Measurements from ENCODE around the gene ZFY. TPM values are rescaled to one million over a fixed set of nuclear protein-coding genes. Genes with fewer than 3 reads are reported as not detected.

ZFY gene
- polyA plus RNA-seq: 1 to 10 TPM in 2 of 3 donors, not detected in 1; 2.0 to 4.3 TPM

DNA sequence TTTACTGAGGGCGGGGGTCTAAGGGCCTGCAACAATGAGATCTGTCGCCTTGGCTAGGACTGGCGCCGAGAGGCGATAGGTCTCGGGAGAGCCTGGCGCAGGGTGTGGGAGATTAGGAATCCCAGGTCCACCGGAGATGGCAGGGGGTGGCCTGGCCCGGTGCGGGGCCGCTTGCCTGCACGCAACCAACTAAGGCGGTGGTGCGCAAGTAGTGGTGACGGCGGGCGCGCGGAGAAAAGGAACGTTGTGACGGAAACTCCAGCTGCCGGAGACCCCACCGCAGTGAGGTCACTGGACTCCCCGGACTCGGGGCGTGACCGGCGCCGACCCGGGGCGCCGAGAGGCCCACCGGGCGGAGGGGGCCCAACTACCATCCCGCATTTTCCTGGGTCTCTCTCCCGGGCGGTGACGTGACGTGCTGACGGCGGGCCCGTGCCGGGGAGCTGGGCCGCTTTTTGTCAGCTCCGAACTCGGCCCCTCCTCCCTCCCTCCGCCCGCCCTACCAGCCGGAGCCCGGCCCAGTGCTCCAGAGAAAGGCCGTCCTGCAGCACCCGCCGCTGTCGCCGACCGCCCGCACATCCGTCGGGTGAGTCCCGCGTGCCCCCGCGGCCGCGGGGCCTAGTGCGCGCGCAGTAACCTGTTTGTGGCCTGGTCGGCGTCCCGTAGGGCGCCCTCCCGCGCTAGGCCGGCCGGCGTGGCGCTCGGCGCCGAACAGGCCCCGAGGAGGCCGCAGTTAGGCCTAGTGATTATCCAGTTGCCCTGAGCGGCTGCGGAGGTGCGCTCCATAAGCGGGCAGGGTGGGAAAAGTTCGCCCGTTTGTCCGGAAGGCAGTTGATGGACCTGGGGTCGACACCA lies at the start of gene ZFY:
Gene ZFY, plus strand, starts transcription at position 521 of the 855 bp plus-strand sequence. CDS start 18,556 bp downstream, outside the sequence.
- 0 to 1% methylated on average over 39 to 88 of the region's 91 CpGs; no CpG with 5 or more reads in 1 of the 3 donors for WGBS, 3 donors

DNA sequence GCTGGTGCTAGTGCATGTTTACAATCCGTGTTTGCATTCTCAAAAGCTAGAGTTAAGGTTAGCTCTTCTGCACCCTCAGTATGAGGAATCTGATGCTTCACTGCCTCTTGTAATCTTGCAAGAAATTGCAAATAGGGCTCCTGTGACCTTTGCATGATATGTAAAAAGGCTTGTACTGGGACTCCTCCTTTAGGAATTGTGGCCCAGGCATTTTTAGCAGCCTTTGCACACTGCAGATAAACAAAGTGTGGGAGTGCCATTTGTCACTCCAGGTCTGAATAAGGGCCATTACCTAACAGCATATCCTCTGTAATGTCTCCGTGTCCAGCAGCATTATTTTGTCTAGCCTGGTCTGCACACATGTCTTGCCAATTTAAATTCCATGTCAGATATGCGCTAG lies 49.3 kb upstream of the ZFY start:
- WGBS, 3 donors: 41 to 48% methylated on average over 3 of the region's 3 CpGs; no CpG with 5 or more reads in 1 of the 3 donors
- H3K27ac ChIP-seq (ENCODE audit: low read depth, low read length): no peak overlapping the region

More for the DNA sequence above, at the start of gene ZFY:
- peak within 1 kb of the TSS; percentile 97 for H3K27ac ChIP-seq (ENCODE audit: low read depth, low read length)

DNA sequence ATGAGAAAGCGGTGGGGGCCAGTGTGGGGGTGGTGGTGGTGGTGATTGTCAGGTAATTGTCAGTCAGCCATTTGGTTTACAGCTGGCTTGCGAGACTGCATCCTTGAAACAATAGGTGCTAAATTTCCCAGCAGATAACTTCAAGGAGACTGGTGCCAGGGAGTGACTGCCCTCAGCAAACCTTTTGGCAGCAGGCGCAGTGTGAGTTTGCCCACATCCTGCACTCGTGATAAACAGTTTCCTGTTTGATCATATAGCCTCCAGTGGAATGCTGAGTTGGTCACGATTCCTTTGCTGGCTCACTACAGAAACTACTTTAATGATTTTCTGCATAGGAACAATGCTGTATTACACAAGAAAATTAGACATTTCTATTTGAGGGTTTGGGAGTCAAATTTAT lies 47.8 kb upstream of the ZFY start:
- no peak overlapping the region for H3K27ac ChIP-seq (ENCODE audit: low read depth, low read length)
- 30 to 44% methylated on average over 5 of the region's 5 CpGs; no CpG with 5 or more reads in 1 of the 3 donors for WGBS, 3 donors

DNA sequence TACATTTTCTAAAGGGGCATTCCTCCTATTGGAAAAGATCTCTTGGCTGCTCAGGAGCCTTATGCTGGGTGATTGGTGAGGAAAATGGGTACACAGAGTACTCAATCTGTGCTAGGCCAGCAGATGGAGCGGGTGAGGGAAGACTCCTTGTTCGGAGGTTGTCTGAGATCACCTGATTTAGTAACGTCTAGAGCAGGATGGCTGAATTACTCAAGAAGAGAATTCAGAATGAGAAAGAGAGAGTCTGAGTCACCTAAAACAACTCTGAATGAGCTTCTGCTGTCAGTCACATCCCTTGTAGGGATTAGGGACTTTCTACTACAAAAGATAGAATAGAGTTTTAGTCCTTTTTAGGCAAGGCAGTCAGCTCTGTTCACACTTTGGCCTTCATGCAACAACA lies 47.2 kb upstream of the ZFY start:
- H3K27ac ChIP-seq (ENCODE audit: low read depth, low read length): no peak overlapping the region
- 76 to 90% methylated on average over 3 of the region's 3 CpGs; no CpG with 5 or more reads in 1 of the 3 donors for WGBS, 3 donors

DNA sequence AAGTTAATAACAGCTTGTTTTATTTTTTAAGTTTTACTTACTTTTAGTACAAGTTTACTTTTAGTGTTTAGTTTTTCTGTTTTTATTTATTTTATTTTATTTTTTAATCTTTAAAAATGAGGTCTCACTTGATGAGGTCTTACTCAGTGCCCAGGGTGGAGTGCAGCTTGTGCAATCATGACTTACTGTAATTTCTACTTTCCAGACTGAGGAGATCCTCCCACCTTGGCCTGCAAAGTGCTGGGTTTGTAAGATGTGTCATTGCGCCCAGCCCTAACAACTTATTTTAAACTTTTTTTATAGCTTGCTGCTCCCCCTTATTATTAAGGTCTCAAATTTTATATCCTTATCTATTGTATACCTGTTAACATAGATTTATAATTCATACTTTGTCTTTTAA lies 41.7 kb upstream of the ZFY start:
- 89 to 100% methylated on average over 1 of the region's 1 CpG; no CpG with 5 or more reads in 1 of the 3 donors for WGBS, 3 donors
- no peak overlapping the region for H3K27ac ChIP-seq (ENCODE audit: low read depth, low read length)

DNA sequence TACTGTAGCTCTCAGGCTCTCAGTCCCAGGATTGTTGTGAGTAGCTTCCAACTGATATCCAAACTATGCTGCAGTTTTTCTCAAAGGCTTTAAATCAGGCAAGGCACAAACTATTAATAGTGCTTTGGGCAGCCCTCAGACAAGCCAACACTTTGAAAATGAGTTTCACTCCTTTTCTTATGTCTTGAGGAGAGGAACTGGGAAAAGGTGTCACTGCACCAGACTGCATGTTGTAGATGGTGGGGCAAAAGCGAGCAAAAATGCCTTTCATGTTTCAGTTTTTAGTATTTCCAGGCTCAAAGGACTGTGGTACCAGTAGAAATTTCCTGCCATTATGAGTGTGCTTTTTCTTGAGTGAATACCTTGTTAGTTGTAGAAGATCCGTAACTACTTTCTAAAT lies 39.1 kb upstream of the ZFY start:
- 92 to 93% methylated on average over 2 of the region's 2 CpGs; no CpG with 5 or more reads in 1 of the 3 donors for WGBS, 3 donors
- no peak overlapping the region for H3K27ac ChIP-seq (ENCODE audit: low read depth, low read length)

DNA sequence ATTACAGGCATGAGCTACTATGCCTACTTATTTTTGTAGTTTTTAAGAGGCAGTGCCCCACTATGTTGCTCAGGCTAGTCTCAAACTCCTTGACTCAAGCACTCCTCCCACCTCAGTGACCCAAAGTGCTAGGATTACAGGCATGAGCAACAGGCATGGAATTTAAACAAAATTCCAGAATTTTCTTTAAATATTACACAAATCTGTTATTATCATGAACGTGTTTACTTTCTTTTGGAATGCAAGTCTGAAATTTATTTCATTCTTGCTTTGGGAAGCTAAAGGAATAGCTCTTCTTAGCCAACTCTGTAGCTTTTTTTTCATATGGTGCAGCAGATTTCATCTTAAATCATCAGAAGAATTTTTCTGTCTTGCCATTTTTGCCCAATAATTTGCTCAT lies 27.8 kb upstream of the ZFY start:
- no peak overlapping the region for H3K27ac ChIP-seq (ENCODE audit: low read depth, low read length)
- WGBS, 3 donors: 41 to 49% methylated on average over 1 of the region's 1 CpG; no CpG with 5 or more reads in 1 of the 3 donors

DNA sequence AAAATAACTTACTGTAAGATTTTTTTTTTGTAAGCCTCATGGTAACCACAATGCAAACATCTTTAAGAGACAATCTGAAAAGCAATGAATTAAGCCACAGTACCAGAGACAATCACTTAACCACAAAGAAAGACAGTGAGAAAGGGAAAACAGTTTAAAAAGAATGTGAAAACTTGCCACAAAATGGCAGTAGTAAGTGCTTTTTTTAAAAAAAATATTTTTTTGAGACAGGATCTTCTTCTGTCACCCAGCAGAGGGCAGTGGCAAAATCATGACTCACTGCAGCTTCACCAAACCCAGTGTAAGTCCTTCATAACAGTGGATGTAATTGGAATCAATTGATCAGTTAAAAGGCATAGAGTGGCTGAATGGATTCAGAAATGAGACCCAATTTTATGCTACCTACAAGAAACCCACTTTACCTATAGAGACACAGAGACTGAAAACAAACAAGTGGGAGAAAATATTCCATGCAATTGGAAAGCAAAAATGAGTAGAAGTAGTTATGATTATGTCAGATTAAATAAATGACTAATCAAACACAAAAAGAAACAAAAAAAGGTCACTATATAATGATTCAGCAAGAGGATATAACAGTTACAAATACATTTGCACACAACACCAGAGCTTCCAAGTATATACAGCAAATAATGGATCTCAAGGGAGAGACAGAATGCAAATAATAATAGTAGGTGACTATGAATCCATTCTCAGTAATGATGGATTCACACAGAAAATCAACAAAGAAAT lies 21.9 kb upstream of the ZFY start:
- no peak overlapping the region for H3K27ac ChIP-seq (ENCODE audit: low read depth, low read length)

DNA sequence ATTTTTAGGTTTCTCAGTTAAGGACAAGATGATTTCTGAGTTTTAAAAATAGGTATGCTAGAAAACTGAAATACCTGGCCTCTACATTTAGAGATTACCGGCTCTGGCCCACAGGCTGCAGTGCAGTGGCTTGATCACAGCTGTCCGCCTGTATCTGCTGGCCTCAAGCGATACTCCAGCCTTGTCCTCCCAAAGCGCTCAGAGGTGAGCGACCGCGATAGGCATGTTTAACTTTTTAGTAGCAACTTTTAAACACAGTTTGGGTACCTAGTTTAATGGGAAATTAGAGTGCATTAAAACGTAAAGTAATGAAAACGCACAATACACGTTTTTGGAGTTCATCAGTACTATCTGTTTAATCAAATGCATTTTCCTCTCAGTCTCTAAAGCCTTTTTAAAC lies 1.1 kb upstream of the ZFY start:
- WGBS, 3 donors: 13 to 28% methylated on average over 10 of the region's 10 CpGs; no CpG with 5 or more reads in 1 of the 3 donors
- H3K27ac ChIP-seq (ENCODE audit: low read depth, low read length): no peak overlapping the region

DNA sequence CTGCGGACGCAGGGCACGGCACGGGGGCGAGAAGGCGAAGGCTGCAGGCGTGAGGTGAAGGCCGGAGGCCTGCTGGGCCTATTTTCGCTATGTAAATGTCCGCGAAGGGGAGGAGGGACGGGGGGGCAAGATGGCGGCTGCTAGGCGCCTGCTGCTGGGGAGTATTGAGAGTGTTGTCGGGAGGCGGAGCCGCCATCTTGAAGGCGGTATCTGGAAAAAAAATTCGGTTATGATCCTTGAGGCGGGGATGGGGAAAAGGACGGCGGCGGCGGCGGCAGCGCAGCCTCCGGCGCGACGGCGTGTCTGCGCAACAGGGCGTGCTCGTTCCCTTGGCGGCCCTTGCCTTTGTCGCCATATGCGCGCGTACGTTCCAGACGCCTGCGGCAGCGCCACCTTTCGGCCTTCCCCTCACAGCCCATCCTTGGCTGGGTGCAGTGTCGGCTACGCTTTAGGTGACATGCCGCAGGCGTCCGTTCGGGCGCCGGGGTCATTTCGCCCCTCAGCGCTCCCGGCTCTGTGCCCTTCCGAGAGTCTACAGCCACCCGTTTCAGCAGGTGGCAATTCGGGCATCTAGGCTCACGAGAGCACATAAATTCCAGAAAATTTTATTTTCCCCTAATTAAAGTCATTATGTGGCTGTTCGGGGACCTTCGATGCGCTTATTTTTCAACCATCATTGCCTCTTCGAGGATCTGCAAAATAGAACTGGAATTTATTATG lies 695 bp downstream of the ZFY start:
- peak overlapping the region; percentile 97 for H3K27ac ChIP-seq (ENCODE audit: low read depth, low read length)

DNA sequence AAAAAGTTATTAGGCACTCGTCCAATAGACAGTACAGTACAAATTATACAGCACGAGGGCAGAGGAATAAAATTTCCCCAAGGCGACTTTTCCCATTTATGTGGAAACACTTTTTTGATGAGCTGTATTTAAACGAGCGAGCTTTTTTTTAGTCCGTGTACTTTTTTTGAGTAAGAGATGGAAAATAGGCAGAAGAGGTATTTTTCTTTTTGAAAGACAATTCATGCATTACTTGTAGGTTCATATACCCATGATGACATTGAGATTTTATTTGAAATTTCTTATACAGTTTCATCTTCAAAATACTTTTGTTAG lies 1.2 kb downstream of the ZFY start:
- WGBS, 3 donors: 0 to 1% methylated on average over 6 of the region's 6 CpGs; no CpG with 5 or more reads in 1 of the 3 donors

More for the DNA sequence above, 695 bp downstream of the ZFY start:
- WGBS, 3 donors: 0 to 1% methylated on average over 54 to 60 of the region's 63 CpGs; no CpG with 5 or more reads in 1 of the 3 donors

DNA sequence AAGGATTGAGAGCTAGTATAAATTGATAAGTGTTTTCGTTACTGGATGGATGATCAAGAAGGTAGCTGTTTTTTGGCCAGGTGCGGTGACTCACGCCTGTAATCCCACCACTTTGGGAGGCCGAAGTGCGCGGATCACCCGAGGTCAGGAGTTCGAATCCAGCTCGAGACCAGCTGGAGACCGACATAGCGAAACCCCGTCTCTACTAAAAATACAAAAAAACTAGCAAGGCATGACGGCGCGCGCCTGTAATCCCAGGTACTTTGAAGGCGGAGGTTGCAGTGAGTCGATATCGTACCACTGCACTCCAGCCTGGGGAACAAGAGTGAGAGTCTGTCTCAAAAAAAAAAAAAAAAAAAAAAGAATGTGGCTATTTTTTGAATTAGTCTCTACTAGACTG lies 2.0 kb downstream of the ZFY start:
- H3K27ac ChIP-seq (ENCODE audit: low read depth, low read length): no peak overlapping the region
- WGBS, 3 donors: 66 to 84% methylated on average over 19 of the region's 19 CpGs; no CpG with 5 or more reads in 1 of the 3 donors

More for the DNA sequence above, 1.2 kb downstream of the ZFY start:
- H3K27ac ChIP-seq (ENCODE audit: low read depth, low read length): no peak overlapping the region

DNA sequence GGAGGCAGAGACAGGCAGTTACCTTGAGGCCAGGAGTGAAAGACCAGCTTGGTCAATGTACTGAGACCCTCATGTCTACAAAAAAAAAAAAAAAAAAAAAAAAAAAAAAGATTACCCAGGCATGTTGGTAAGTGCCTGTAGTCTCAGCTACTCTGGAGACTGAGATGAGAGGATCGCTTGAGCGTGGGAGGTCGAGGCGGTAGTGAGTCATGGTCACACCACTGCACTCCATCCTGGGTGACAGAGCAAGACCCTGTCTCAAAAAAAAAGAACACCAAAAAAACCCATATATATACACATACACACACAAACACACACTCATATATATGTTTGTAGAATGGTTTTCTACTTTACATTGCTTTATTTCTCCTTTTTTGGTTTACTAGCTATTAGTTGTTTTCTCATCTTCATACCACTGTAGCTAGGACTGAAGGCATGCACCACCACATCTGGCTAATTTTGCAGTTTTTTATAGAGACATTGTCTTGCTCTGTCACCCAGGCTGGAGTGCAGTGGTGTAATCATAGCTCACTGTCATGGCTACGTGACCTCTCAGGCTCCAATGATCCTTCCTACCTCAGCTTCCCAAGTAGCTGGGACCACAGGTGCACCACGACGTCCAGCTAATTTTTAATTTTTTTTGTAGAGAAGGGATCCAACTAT lies 14.5 kb downstream of the ZFY start:
- WGBS, 3 donors: 92 to 96% methylated on average over 7 of the region's 7 CpGs; no CpG with 5 or more reads in 1 of the 3 donors
- H3K27ac ChIP-seq (ENCODE audit: low read depth, low read length): no peak overlapping the region

DNA sequence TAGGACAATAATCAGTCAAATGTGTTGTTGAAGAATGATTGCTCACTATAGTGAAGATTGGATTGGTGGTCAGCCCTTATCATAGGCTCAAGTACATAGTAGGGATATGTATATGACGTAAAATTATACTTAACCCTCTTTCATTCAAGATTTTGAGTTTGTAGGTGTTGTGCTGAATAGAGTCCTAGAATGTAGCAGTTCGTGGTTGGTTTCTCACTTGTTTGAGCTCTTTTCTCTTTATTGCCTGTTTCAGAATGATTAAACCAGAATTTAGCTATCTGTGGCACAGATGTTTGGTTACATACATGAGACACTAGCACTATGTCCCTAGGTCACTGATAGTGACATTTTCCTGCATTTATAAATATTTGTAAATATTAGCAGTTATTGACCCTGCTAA lies 15.5 kb downstream of the ZFY start:
- no peak overlapping the region for H3K27ac ChIP-seq (ENCODE audit: low read depth, low read length)
- 88 to 97% methylated on average over 2 of the region's 2 CpGs; no CpG with 5 or more reads in 1 of the 3 donors for WGBS, 3 donors

DNA sequence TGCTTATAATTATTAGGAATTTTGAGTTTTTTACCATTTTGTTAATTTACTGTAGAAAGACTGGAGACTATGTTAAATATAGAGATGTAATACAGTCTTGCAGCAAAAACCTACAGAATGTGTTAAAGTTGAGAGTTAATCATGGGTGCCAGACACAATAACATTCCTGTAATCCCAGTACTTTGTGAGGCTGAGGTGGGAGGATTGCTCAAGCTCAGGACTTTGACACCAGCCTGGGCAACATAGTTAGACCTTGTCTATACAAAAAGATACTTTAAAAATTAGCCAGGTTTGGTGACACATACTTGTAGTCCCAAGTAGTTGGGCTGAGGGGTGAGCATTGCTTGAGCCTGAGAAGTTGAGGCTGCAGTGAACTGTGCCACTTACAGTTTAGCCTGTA lies 17.7 kb downstream of the ZFY start:
- H3K27ac ChIP-seq (ENCODE audit: low read depth, low read length): no peak overlapping the region

DNA sequence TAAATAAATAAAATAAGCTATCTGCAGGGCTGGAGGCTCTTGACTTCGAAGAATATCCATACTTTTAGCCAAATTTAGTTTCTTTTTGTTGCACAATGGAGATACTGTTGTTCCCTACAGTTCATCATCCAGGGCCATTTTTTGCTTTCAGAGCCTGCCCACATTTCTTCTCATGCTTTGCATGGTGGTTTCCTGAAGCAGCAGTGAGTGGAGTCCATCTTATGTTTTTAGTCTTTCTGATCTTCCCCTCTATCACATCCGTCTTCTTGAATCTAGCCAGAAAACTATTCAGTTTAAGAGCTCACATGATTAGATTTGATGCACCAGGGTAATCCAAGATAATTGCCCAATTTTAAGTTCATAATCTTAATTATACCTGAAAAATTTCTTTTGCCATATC lies 19.6 kb downstream of the ZFY start:
- H3K27ac ChIP-seq (ENCODE audit: low read depth, low read length): no peak overlapping the region
- WGBS, 3 donors: 89 to 96% methylated on average over 2 of the region's 2 CpGs; no CpG with 5 or more reads in 1 of the 3 donors

DNA sequence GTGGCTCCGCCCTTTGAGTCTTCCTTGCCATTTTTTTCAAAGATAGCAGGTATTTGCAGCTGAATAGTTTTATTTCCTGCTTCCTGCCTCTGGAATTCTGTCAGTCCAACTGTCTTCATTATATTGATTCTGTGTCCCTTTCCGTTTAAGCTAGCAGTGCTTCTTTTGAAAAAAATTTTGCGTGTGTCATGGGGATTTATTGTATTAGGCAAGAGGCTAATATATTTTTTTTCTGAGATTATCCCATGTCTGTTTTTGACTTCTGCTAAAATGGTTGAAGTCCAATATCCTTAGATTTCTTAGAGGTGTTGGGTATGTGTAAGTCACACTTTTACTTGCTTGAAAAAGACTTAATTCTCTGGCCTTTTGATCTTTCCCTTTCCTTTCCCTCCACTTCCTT lies 20.4 kb downstream of the ZFY start:
- WGBS, 3 donors: 68 to 85% methylated on average over 3 of the region's 3 CpGs; no CpG with 5 or more reads in 1 of the 3 donors
- H3K27ac ChIP-seq (ENCODE audit: low read depth, low read length): no peak overlapping the region

DNA sequence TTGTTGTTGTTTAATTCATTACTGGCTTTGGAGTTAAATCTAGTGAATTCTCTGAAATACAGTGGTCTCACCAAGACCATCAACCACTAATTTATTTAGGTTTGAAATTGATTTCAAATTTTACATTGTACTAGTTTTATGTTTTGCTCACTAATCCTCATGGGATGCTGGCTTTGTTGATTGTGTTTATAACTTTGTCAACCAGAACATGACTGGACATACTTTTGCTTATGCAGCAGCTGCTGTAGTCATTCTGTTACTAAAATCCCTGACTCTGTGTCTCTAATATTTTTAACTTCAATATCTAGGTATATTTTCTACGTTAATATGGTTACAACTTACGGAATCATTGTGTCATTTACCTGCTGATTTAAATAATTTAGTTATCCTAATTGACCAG lies 26.9 kb downstream of the ZFY start:
- 95 to 98% methylated on average over 2 of the region's 2 CpGs; no CpG with 5 or more reads in 1 of the 3 donors for WGBS, 3 donors
- no peak overlapping the region for H3K27ac ChIP-seq (ENCODE audit: low read depth, low read length)

All from adipose tissue (tissue), 3 donors.